GM20431 (cell line): ENCODE results near the gene UCK2.

Source experiments
- in situ Hi-C: fragments of 300-500 bp; cut with MseI, MboI; formaldehyde crosslinking; loops from one replicate; pipeline ENCODE4 v1.15.0; 2020; ENCODE audit warnings: low sequenced_read_pairs; ENCODE audit not compliant: unreplicated experiment

Gene UCK2

DNA sequence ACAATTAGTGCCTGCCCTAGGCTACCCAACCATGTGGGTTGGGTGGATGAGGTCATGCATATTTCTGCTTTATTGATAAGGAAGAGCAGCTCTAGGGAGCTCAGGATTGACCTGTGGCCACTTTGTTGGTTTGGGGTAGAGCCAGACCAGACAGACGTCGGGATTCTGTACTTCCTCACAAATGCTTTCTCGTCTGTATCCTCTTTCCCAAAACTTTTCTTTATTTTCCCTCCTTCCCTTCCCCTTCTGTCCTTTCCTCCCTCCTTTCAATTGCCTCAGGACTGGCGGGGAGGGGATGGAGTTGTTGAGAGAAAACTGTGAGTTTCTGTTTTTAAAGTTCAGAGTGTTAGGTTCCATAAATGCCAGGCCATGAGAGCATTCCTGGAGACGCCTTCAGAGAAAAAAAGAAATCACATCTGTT, 68.0 kb downstream of the UCK2 start:
- in situ Hi-C loops = no loop called here

- in situ Hi-C loops = no loop called here
These were observed 68.9 kb downstream of the UCK2 start for GRCh38 chr1:165896277-165896676.

- in situ Hi-C loops = no loop called here
These were observed 70.2 kb downstream of the UCK2 start for GRCh38 chr1:165897326-165898303.

DNA sequence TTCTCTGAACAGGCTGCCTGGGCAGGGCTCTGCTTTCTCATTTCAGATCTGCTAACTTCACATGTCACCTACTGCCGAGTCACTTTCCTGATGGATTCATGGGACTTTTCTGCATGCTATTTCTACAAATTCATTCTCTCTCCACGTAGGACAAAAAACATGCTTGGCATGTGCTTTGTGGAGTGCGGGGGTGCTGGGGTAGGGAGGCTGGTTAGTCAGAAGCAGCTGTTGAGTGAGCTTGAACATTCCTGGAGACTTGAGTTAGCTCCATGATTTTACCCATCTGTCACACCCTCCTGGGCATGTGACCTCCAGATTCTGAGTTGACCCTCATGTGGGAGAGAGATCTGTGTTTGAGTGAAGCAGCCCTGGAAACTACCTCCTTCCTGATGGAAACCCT, 71.4 kb downstream of the UCK2 start:
- in situ Hi-C loops = no loop called here

GRCh38 chr1:165899461-165899941, 72.1 kb downstream of the UCK2 start:
- in situ Hi-C loops = no loop called here

GRCh38 chr1:165900576-165901380, 73.4 kb downstream of the UCK2 start:
- in situ Hi-C loops = loop anchor here (10.0 to 25.0 kb wide), 3 partner anchors 186 to 513 kb away; no protein-coding TSS in a partner anchor

GRCh38 chr1:165902565-165902964, 75.2 kb downstream of the UCK2 start:
- in situ Hi-C loops = loop anchor here (10.0 to 25.0 kb wide), 3 partner anchors 188 to 515 kb away; no protein-coding TSS in a partner anchor

GRCh38 chr1:165903672-165904071, 76.3 kb downstream of the UCK2 start:
- in situ Hi-C loops = loop anchor here (10.0 to 25.0 kb wide), 3 partner anchors 189 to 516 kb away; no protein-coding TSS in a partner anchor

DNA sequence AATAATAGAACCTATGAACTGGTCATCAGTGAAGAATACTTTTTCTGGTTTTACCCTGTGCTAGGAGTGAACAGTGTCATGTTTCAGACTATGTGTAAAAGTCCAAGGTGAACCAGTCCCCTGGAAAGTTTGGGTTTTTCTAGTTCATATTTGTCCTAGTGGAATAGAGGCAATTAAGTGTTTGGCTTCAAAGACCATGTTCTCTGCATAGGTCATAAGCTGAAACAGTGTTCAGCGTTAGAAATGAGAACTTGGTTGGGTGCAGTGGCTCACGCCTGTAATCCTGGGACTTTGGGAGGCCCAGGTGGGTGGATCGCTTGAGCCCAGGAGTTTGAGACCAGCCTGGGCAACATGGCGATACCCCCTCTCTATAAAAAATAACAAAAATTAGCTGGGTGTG, 77.5 kb downstream of the UCK2 start:
- in situ Hi-C loops = loop anchor here (10.0 to 25.0 kb wide), 3 partner anchors 190 to 518 kb away; no protein-coding TSS in a partner anchor

GRCh38 chr1:165905853-165906252, 78.4 kb downstream of the UCK2 start:
- in situ Hi-C loops = loop anchor here (10.0 to 25.0 kb wide), 3 partner anchors 191 to 519 kb away; no protein-coding TSS in a partner anchor

DNA sequence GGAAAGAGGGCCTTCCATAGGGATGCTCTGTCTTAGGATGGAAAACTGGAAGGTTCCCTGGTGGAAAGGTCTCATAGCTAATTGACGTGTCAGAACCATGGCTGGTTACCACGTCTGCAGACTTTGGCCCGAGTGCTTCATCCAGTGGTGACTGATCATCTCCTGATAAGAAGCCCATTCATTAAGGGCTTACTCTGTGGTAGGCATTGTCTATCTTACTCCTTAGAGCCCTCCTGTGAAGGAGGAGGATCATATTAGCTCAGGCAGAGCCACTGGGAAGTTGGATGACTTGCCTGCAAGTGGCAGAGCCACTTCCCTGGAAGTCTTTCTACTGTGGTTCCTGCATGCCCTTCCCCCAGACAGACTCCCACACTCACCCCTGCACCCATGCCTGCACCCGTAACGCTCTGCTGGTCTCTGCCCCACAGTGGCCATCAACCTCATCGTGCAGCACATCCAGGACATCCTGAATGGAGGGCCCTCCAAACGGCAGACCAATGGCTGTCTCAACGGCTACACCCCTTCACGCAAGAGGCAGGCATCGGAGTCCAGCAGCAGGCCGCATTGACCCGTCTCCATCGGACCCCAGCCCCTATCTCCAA, 79.9 kb downstream of the UCK2 start:
- in situ Hi-C loops = loop anchor here (10.0 to 25.0 kb wide), 3 partner anchors 193 to 520 kb away; no protein-coding TSS in a partner anchor

- in situ Hi-C loops = loop anchor here (25.0 kb wide), 2 partner anchors 299 to 524 kb away; no protein-coding TSS in a partner anchor
These were observed 83.5 kb downstream of the UCK2 start for GRCh38 chr1:165910764-165911421.

GRCh38 chr1:165911609-165912281, 84.3 kb downstream of the UCK2 start:
- in situ Hi-C loops = loop anchor here (25.0 kb wide), 2 partner anchors 299 to 524 kb away; no protein-coding TSS in a partner anchor

- in situ Hi-C loops = loop anchor here (25.0 kb wide), 2 partner anchors 300 to 525 kb away; no protein-coding TSS in a partner anchor
These were observed 85.2 kb downstream of the UCK2 start for GRCh38 chr1:165912638-165913037.

- in situ Hi-C loops = loop anchor here (25.0 kb wide), 2 partner anchors 302 to 527 kb away; no protein-coding TSS in a partner anchor
These were observed 86.9 kb downstream of the UCK2 start for GRCh38 chr1:165914136-165914798.

- in situ Hi-C loops = loop anchor here (25.0 kb wide), 2 partner anchors 303 to 528 kb away; no protein-coding TSS in a partner anchor
These were observed 88.1 kb downstream of the UCK2 start for GRCh38 chr1:165915480-165915879.

DNA sequence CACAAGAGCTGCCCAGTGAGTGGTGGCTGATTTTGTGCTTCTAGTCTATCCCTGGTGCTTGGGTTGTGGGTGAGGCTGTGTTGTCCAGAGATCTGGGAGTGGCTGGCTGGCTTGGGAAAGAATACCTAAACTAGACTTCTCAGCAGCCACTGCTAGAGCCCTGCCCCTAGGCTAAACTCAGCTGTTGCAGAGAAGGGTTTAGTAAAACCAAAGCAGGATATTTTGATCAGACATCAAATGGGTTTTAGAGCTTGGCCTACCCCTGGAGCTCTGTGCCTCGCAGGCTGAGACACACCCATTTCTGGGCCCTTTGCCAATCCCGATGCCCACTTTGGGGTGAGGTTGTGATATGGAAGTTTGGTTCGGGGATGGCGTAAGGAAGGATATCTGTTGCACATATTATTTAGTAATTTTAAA, 88.5 kb downstream of the UCK2 start:
- in situ Hi-C loops = loop anchor here (25.0 kb wide), 2 partner anchors 304 to 529 kb away; no protein-coding TSS in a partner anchor

- in situ Hi-C loops = loop anchor here (25.0 kb wide), 2 partner anchors 305 to 530 kb away; no protein-coding TSS in a partner anchor
These were observed 89.8 kb downstream of the UCK2 start for GRCh38 chr1:165917166-165917565.
